Neural progenitor cell (in vitro differentiated cells): ENCODE results near the gene WNT8A.

Experiments
- EZH2 ChIP-seq: fragments of 200-600 bp; sonication (generic); IDR thresholded peaks from 2 replicates; pipeline ENCODE4 v1.6.1; 2017; ENCODE audit warnings: antibody characterized with exemption, mild to moderate bottlenecking, moderate library complexity
- TF ChIP-seq, protein P1 (sequence below): fragments of 200-600 bp; sonication (generic); IDR thresholded peaks from 2 replicates; pipeline ENCODE4 v1.5.1; 2017; ENCODE audit warnings: antibody characterized with exemption, mild to moderate bottlenecking

- no peak for TF ChIP-seq EZH2
- TF ChIP-seq, protein P1, sequence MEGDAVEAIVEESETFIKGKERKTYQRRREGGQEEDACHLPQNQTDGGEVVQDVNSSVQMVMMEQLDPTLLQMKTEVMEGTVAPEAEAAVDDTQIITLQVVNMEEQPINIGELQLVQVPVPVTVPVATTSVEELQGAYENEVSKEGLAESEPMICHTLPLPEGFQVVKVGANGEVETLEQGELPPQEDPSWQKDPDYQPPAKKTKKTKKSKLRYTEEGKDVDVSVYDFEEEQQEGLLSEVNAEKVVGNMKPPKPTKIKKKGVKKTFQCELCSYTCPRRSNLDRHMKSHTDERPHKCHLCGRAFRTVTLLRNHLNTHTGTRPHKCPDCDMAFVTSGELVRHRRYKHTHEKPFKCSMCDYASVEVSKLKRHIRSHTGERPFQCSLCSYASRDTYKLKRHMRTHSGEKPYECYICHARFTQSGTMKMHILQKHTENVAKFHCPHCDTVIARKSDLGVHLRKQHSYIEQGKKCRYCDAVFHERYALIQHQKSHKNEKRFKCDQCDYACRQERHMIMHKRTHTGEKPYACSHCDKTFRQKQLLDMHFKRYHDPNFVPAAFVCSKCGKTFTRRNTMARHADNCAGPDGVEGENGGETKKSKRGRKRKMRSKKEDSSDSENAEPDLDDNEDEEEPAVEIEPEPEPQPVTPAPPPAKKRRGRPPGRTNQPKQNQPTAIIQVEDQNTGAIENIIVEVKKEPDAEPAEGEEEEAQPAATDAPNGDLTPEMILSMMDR: no peak
Observed at GRCh38 chr5:138064526-138064925, 19.3 kb upstream of the WNT8A start.
